H4 (cell line): ENCODE data around the gene CD6. TPM values are rescaled to one million over a fixed set of nuclear protein-coding genes. Genes with fewer than 3 reads are reported as not detected.
"Not testable (repeated sequence)": the region's sequence is repeated elsewhere in the genome, so short reads cannot be mapped to it uniquely, and the experiment has no call there.

ENCODE experiments used
- DNase-seq: peaks from one replicate; pipeline ENCODE4 v3.0.0-alpha.2; 2015; ENCODE audit warnings: low spot score
- total RNA-seq: library from RNA; depleted of rRNA; stranded (reverse); fragments of >200 nt; shearing (Covaris generic); gene quantifications from 2 replicates; pipeline ENCODE4 v1.2.3, GENCODE V29; 2014; rRNA removed

Gene CD6
- total RNA-seq, 1 experiment from 2014 or later = not detected

GRCh38 chr11:61056571-61056970 is 85.1 kb downstream of the CD6 start:
- no peak for DNase-seq

- no peak for DNase-seq
Observed at GRCh38 chr11:61056981-61057380, 85.5 kb downstream of the CD6 start.

- DNase-seq = no peak
Observed at GRCh38 chr11:61057615-61058014, 86.1 kb downstream of the CD6 start.

- DNase-seq = no peak
Observed at GRCh38 chr11:61058583-61059259, 87.2 kb downstream of the CD6 start.

DNA sequence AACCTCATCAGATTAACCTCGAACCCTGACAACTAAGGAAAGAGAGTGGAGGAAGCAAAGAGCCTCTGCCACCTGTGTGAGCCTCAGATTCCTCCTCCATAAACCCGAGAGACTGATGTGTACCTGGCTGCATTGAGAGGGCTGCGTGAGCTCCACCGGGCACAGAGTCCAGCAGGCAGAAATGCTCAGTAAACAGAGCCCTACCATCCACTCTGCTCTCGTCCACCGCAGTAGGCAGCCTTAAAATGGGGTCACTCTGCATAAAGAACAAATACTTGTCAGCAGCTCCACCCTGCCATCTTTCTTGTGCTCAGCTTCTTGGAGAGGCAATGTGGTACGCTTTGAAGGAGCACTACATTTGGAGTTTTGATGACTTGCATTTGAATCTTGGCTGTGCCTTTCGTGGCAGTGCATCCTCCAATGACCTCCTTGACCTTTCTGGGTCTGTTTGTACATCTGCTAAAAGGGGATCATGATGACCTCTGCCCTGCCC is 87.8 kb downstream of the CD6 start:
- DNase-seq = no peak

DNA sequence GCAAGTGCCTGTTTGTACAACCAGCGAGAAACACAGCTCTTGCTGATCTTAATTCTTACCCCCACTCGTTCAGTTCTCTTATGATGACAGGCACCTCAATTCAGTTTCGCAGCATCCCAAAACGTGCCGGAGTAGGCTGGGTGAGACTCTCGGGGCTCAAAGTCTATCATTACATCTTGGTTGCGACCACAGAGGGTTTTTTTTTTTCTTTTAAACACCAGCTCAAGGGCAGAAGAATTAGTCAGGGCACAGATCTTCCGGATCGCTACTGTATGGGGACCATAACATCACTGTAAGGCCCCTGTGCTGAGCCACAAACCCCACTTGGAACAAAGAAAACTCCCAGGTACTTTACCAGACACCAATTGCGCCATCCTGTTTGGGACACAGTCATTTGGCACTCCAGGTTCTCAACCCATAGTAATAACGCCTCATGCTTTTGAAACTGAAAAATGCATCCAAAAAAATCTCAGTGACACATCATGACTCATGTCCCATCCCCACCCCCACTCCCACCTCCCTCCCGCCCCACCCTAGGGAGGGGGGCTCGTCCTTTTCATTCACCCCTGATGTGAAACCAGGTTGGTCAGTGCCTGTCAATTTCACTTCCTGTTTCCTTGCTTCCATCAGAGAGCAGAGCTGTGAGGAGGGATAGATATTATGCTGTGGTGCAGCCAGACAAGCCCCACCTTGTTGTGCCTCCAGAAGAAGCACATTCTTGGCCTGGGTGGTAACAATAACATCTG is 89.8 kb downstream of the CD6 start:
- peak; percentile 26 for DNase-seq

DNA sequence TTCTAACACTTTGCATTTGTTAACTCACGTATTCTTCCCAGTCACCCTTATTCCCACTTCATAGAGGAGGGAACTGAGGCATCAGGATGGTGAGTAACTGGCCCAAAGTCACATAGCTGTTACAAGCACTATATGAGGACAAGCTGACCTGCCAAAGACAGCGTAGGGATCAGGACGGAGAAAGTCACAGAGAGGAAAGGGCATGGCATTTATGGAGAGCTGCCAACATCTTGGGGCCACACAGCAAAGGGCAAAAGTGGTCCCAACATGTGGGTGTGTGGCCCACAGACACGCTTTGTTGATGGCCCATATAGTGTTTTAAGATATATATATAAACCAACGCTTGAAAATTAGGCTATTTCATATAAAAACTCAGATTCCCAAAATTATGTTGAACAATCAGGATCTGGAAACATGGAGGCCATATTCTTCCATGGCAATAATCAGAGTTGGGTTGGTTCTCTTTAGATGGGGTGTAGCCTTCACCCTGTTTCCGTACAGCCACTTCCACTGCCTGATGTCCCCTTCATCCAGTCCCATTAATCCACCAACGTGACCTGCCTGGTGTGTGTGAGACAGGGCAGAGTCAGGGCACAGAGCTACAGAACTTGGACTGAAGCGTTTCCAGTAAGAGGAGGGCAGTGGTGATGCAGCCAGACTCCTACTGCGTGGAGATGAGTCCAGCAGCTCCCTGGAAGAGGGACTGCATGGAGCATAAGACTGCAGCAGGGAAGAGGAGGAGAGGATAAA is 90.9 kb downstream of the CD6 start:
- DNase-seq = no peak

- DNase-seq = not testable (repeated sequence)
Observed at GRCh38 chr11:61065236-61065635, 93.8 kb downstream of the CD6 start.

DNA sequence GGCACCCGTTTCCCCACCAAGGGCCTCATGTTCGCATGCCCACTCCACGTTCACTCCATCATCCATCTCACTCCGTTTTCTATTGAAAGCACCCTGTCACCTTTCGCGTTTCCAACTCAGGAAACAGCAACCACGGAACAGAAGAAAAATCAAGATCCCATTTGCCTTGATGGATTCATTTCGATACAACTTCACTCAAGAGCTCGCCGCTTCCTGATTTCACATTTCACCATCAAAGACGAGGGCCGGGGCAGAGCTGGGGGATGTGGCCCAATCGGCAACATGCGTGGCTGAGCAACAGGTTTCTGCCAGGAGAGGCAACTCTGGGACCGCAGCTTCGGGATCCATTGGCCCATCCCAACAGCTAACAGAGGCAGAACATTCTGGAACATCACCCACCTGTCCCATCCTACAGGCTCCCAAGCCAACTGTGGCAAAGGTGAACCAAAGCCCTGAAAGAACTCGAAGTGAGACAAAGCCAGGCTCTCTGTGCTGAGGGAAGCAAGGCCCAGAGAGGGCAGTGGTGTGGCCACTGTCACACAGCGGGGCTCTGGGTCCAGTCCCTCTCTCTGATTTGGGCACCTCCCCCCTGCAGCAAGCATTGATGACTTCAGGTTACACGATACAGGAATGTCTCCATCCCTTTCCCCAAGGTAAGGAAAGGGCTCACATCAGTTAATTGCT is 94.6 kb downstream of the CD6 start:
- no peak for DNase-seq

- no peak for DNase-seq
Observed at GRCh38 chr11:61066645-61067044, 95.2 kb downstream of the CD6 start.

- no peak for DNase-seq
Observed at GRCh38 chr11:61067782-61068446, 96.4 kb downstream of the CD6 start.

GRCh38 chr11:61068581-61068980 is 97.1 kb downstream of the CD6 start:
- DNase-seq = no peak

- no peak for DNase-seq
Observed at GRCh38 chr11:61069427-61069826, 97.9 kb downstream of the CD6 start.

Other genes starting within 250 kb of the CD6 start
- not detected in 2 replicates for gene MS4A18, start 247.0 kb upstream of the CD6 start, total RNA-seq
- not detected in 2 replicates for gene MS4A15, start 214.8 kb upstream of the CD6 start, total RNA-seq
- gene MS4A10, start 186.3 kb upstream of the CD6 start, total RNA-seq = not detected in 2 replicates
- 12.4 and 12.7 TPM in 2 replicates for gene CCDC86, start 129.6 kb upstream of the CD6 start, total RNA-seq
- gene PTGDR2, start 115.7 kb upstream of the CD6 start, total RNA-seq = not detected in 2 replicates
- gene ZP1, start 104.1 kb upstream of the CD6 start, total RNA-seq = 1.5 and 2.1 TPM in 2 replicates
- gene PRPF19, start 65.1 kb upstream of the CD6 start, total RNA-seq = 92.3 and 106 TPM in 2 replicates
- 43.0 and 65.6 TPM in 2 replicates for gene TMEM109, start 57.5 kb upstream of the CD6 start, total RNA-seq
- gene TMEM132A, start 47.2 kb upstream of the CD6 start, total RNA-seq = 28.6 and 39.0 TPM in 2 replicates
- 4.9 and 5.8 TPM in 2 replicates for gene SLC15A3, start 19.5 kb upstream of the CD6 start, total RNA-seq
- gene CD5, start 130.8 kb downstream of the CD6 start, total RNA-seq = not detected in 2 replicates
- gene VPS37C, start 189.7 kb downstream of the CD6 start, total RNA-seq = 4.6 and 9.4 TPM in 2 replicates
- not detected in 2 replicates for gene PGA3, start 231.8 kb downstream of the CD6 start, total RNA-seq